Liver (tissue), 9 donors: ENCODE results near the gene FAM229B. TPM values are rescaled to one million over a fixed set of nuclear protein-coding genes. Genes with fewer than 3 reads are reported as not detected.

Experiments used
- DNase-seq: peaks from one replicate; pipeline ENCODE4 v3.0.0-alpha.2; 2017; ENCODE audit warnings: low spot score
- H3K27ac ChIP-seq, 2 donors: one replicate each; pipeline ENCODE4 v1.7.0; 2013; ENCODE audit warnings: inconsistent platforms in 2 of 2, low read length in 2 of 2, control low read depth in 1 of 2, low read depth in 1 of 2, mild to moderate bottlenecking in 1 of 2
- H3K27me3 ChIP-seq, 4 donors: one replicate each; pipeline versions ENCODE4 v1.6.1 to v1.7.0; 2013; ENCODE audit warnings: low read length in 3 of 4, inconsistent platforms in 1 of 4, mild to moderate bottlenecking in 1 of 4, moderate library complexity in 1 of 4; ENCODE audit not compliant: control insufficient read depth in 4 of 4, insufficient read depth in 4 of 4
- H3K36me3 ChIP-seq, 4 donors: one replicate each; pipeline versions ENCODE4 v1.6.1 to v1.7.0; 2013; ENCODE audit warnings: low read length in 3 of 4, mild to moderate bottlenecking in 3 of 4, low read depth in 1 of 4, moderate library complexity in 1 of 4; ENCODE audit not compliant: control insufficient read depth in 4 of 4, insufficient read depth in 3 of 4
- H3K4me1 ChIP-seq, 4 donors: one replicate each; pipeline versions ENCODE4 v1.6.1 to v1.7.0; 2013; ENCODE audit warnings: low read length in 3 of 4, mild to moderate bottlenecking in 3 of 4, moderate library complexity in 1 of 4; ENCODE audit not compliant: control insufficient read depth in 4 of 4, insufficient read depth in 4 of 4
- H3K4me3 ChIP-seq, 3 donors: one replicate each; pipeline versions ENCODE4 v1.6.1 to v1.7.0; 2013; ENCODE audit warnings: low read length in 3 of 3, control low read depth in 1 of 3, low read depth in 1 of 3, mild to moderate bottlenecking in 1 of 3
- H3K9ac ChIP-seq, 2 donors: one replicate each; pipeline ENCODE4 v1.7.0; 2013; ENCODE audit warnings: low read length in 2 of 2, mild to moderate bottlenecking in 2 of 2, moderate library complexity in 2 of 2, control low read depth in 1 of 2, low read depth in 1 of 2
- H3K9me3 ChIP-seq, 4 donors: one replicate each; pipeline versions ENCODE4 v1.6.1 to v1.7.0; 2013; ENCODE audit warnings: low read length in 3 of 4; ENCODE audit not compliant: control insufficient read depth in 4 of 4
- FOXA1 ChIP-seq: IDR thresholded peaks from 2 replicates; pipeline ENCODE4 v1.6.1; 2016; ENCODE audit warnings: antibody characterized with exemption
- FOXA2 ChIP-seq: IDR thresholded peaks from 2 replicates; pipeline ENCODE4 v1.6.1; 2016; ENCODE audit warnings: antibody characterized with exemption
- GABPA ChIP-seq, 2 donors: IDR thresholded peaks in 1 of 2; conservative IDR thresholded peaks in 1 of 2; 2 replicates each; pipeline ENCODE4 v1.6.1; 2016; ENCODE audit warnings: antibody characterized with exemption in 2 of 2, mild to moderate bottlenecking in 1 of 2, moderate library complexity in 1 of 2
- HNF4A ChIP-seq, 2 donors: conservative IDR thresholded peaks; 2 replicates each; pipeline ENCODE4 v1.6.1; 2016; ENCODE audit warnings: antibody characterized with exemption in 2 of 2, mild to moderate bottlenecking in 2 of 2
- HNF4G ChIP-seq: IDR thresholded peaks from 2 replicates; pipeline ENCODE4 v1.6.1; 2016; ENCODE audit warnings: antibody characterized with exemption
- JUND ChIP-seq, 2 donors: IDR thresholded peaks; 2 replicates each; pipeline ENCODE4 v1.6.1; 2016; ENCODE audit warnings: antibody characterized with exemption in 2 of 2
- NR2F2 ChIP-seq: IDR thresholded peaks from 2 replicates; pipeline ENCODE4 v1.6.1; 2016; ENCODE audit warnings: antibody characterized with exemption
- RAD21 ChIP-seq, 2 donors: IDR thresholded peaks; 2 replicates each; pipeline ENCODE4 v1.6.1; 2016; ENCODE audit warnings: antibody characterized with exemption in 2 of 2, mild to moderate bottlenecking in 2 of 2
- RXRA ChIP-seq, 2 donors: IDR thresholded peaks; 2 replicates each; pipeline ENCODE4 v1.6.1; 2017 to 2018; ENCODE audit warnings: antibody characterized with exemption in 2 of 2, mild to moderate bottlenecking in 1 of 2
- SP1 ChIP-seq: IDR thresholded peaks from 2 replicates; pipeline ENCODE4 v1.6.1; 2018; ENCODE audit warnings: antibody characterized with exemption, mild to moderate bottlenecking
- YY1 ChIP-seq: IDR thresholded peaks from 2 replicates; pipeline ENCODE4 v1.6.1; 2016; ENCODE audit warnings: antibody characterized with exemption, mild to moderate bottlenecking
- WGBS: extraction: QIAGEN DNeasy Blood & Tissue Kit; methylation state at CpG from one replicate; pipeline ENCODE4 v1.1.7; 2013; 5-methylcytosine and 5-hydroxymethylcytosine counted together
- polyA plus RNA-seq, 2 donors: library from polyadenylated mRNA; stranded (reverse) in 1 of 2; unstranded in 1 of 2; fragments of 200-250 nt in 1 of 2; fragments of >200 nt in 1 of 2; fragmentation: Nextera tagmentation in 1 of 2; extraction: Ambion mirVana in 1 of 2; gene quantifications; one replicate each; pipeline versions ENCODE4 v1.2.1 to v1.2.3, GENCODE V29; 2013 to 2015
- total RNA-seq, 2 donors: library from RNA; depleted of rRNA; stranded (reverse); fragments of >200 nt; gene quantifications; one replicate each; pipeline ENCODE4 v1.2.3, GENCODE V29; 2014
- TF ChIP-seq, protein P1 (sequence below): IDR thresholded peaks from 2 replicates; pipeline ENCODE4 v1.6.1; 2016; ENCODE audit warnings: antibody characterized with exemption
- TF ChIP-seq, protein P2 (sequence below): IDR thresholded peaks from 2 replicates; pipeline ENCODE4 v1.6.1; 2016; ENCODE audit warnings: antibody characterized with exemption, mild to moderate bottlenecking
- TF ChIP-seq, protein P3 (sequence below): IDR thresholded peaks from 2 replicates; pipeline ENCODE4 v1.6.1; 2016; ENCODE audit warnings: antibody characterized with exemption
- TF ChIP-seq, protein P4 (sequence below): fragments of 150-350 bp; IDR thresholded peaks from 2 replicates; pipeline ENCODE4 v1.5.1; 2017; ENCODE audit warnings: improper control_type of control experiment, low read depth, low read length; ENCODE audit not compliant: missing input control
- donor health status: healthy.
- donor health status: healthy.
- donor health status: healthy.
- donor health status: healthy.
- donor health status: healthy.

Gene FAM229B
- total and polyA plus RNA-seq, 4 donors = 1.8 to 13.8 (median 7.1) TPM

DNA sequence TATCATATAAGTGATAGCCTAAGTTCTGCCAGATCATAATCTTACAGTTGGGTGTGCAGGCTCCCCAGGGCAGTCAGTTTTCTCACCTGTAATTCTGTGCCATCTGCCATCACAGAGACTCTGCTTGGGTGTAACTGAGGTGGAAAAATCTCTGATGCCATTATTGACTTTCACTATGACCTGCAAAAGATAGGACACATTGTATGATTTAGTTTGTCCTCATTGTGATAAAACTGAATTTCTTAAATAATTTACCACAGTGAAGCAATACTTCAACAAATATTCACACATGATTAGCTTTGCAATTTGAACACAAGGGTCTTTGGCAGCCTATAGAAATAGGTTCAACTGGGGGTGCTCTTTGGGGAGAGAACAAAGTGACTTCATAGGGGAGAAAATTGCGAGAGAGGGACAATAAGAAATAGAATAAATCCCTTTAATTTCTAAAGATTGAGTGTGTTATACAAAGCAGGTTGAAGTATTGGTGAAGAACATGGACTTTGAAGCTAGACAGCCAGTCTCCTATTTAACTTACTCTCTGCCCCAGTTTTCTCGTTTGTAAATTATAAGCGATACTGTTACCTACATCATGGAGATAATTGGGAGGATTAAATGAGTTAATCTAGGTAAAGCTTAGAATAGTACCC, 27.3 kb downstream of the FAM229B start (continued):
- TF ChIP-seq, protein P1, sequence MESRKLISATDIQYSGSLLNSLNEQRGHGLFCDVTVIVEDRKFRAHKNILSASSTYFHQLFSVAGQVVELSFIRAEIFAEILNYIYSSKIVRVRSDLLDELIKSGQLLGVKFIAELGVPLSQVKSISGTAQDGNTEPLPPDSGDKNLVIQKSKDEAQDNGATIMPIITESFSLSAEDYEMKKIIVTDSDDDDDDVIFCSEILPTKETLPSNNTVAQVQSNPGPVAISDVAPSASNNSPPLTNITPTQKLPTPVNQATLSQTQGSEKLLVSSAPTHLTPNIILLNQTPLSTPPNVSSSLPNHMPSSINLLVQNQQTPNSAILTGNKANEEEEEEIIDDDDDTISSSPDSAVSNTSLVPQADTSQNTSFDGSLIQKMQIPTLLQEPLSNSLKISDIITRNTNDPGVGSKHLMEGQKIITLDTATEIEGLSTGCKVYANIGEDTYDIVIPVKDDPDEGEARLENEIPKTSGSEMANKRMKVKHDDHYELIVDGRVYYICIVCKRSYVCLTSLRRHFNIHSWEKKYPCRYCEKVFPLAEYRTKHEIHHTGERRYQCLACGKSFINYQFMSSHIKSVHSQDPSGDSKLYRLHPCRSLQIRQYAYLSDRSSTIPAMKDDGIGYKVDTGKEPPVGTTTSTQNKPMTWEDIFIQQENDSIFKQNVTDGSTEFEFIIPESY = peak; percentile 51

DNA sequence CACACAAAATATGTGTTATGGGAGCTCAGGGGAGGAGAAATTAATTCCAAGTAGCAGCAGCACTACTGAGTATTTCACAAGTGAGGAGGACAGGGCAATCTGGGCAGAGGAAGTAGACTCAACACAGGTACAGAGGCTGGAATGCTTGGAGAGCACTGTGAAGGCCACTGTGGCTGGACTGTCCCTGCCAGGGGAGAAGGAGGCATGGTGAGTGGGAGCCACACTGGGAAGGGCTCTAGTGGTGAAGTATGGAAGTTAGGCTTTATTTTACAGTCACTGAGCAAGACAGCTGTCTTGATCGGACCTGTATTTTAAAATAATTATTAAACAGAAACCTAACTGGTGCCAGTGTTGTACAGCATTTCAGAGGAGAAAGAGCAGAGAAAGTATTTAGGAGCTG, 28.8 kb downstream of the FAM229B start:
- no peak overlapping the region for H3K9ac ChIP-seq
- H3K27ac ChIP-seq = peak overlapping the region in 1 of 2 donors; percentile 1
- H3K9me3 ChIP-seq = no peaks in the 10 kb centered on the region
- H3K27me3 ChIP-seq = no peaks in the 10 kb centered on the region
- WGBS = 25% methylated on average over 1 of the region's 1 CpG
- DNase-seq = no peak
- H3K4me1 ChIP-seq = peaks cover 0 to 44% (median 26%) of the 10 kb centered on the region in 4 donors
- H3K36me3 ChIP-seq = no peaks in the 10 kb centered on the region
- TF ChIP-seq SP1 (no peak), FOXA2 (no peak), RXRA (IDR thresholded peaks at IDR 0.05) (peak in 1 of 2 donors; percentile 25), JUND (IDR thresholded peaks at IDR 0.05) (no peak), HNF4G (no peak), GABPA (IDR thresholded peaks at IDR 0.05 in 1 of 2, conservative IDR thresholded peaks at IDR 0.05 in 1 of 2) (no peak), HNF4A (conservative IDR thresholded peaks at IDR 0.05) (peak in 1 of 2 donors; percentile 45), NR2F2 (no peak), FOXA1 (no peak), YY1 (peak; percentile 33), RAD21 (IDR thresholded peaks at IDR 0.05) (peak in 1 of 2 donors; percentile 57)
- TF ChIP-seq, protein P2, sequence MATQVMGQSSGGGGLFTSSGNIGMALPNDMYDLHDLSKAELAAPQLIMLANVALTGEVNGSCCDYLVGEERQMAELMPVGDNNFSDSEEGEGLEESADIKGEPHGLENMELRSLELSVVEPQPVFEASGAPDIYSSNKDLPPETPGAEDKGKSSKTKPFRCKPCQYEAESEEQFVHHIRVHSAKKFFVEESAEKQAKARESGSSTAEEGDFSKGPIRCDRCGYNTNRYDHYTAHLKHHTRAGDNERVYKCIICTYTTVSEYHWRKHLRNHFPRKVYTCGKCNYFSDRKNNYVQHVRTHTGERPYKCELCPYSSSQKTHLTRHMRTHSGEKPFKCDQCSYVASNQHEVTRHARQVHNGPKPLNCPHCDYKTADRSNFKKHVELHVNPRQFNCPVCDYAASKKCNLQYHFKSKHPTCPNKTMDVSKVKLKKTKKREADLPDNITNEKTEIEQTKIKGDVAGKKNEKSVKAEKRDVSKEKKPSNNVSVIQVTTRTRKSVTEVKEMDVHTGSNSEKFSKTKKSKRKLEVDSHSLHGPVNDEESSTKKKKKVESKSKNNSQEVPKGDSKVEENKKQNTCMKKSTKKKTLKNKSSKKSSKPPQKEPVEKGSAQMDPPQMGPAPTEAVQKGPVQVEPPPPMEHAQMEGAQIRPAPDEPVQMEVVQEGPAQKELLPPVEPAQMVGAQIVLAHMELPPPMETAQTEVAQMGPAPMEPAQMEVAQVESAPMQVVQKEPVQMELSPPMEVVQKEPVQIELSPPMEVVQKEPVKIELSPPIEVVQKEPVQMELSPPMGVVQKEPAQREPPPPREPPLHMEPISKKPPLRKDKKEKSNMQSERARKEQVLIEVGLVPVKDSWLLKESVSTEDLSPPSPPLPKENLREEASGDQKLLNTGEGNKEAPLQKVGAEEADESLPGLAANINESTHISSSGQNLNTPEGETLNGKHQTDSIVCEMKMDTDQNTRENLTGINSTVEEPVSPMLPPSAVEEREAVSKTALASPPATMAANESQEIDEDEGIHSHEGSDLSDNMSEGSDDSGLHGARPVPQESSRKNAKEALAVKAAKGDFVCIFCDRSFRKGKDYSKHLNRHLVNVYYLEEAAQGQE = no peak
- TF ChIP-seq, protein P1 = no peak
- TF ChIP-seq, protein P3, sequence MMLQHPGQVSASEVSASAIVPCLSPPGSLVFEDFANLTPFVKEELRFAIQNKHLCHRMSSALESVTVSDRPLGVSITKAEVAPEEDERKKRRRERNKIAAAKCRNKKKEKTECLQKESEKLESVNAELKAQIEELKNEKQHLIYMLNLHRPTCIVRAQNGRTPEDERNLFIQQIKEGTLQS = no peak
- TF ChIP-seq, protein P4, sequence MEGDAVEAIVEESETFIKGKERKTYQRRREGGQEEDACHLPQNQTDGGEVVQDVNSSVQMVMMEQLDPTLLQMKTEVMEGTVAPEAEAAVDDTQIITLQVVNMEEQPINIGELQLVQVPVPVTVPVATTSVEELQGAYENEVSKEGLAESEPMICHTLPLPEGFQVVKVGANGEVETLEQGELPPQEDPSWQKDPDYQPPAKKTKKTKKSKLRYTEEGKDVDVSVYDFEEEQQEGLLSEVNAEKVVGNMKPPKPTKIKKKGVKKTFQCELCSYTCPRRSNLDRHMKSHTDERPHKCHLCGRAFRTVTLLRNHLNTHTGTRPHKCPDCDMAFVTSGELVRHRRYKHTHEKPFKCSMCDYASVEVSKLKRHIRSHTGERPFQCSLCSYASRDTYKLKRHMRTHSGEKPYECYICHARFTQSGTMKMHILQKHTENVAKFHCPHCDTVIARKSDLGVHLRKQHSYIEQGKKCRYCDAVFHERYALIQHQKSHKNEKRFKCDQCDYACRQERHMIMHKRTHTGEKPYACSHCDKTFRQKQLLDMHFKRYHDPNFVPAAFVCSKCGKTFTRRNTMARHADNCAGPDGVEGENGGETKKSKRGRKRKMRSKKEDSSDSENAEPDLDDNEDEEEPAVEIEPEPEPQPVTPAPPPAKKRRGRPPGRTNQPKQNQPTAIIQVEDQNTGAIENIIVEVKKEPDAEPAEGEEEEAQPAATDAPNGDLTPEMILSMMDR = no peak
- H3K4me3 ChIP-seq = no peak overlapping the region
